ENCODE results near the gene TREH.
"Not testable (repeated sequence)": the region's sequence is repeated elsewhere in the genome, so short reads cannot be mapped to it uniquely, and the experiment has no call there.

DNA sequence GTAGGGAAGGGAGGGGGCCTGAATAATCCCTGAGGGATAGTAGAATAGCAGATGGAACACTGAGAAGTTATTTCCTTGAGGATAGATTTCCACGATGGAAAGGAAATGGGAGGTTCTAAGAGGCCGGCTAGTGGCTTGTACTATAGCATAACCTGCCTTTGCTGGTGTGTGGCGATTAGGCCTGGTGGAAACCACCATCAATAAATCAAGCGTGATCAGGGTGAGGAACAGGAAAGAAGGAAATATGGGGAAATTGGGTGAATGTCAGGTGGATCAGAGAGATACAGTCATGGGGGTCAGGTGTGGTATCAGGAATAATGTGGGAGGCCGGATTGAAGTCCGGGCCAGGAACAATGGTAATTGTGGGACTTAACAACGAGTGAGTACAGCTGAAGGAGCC, 39.1 kb upstream of the TREH start:
- TF ChIP-seq TAF1 (IDR thresholded peaks at IDR 0.05; ENCODE audit: low read depth); EZH2 (IDR thresholded peaks at IDR 0.05; ENCODE audit: borderline replicate concordance, insufficient read depth, low read length, poor library complexity, severe bottlenecking); POLR2AphosphoS5 (IDR thresholded peaks at IDR 0.05); MXI1 (conservative IDR thresholded peaks at IDR 0.05; ENCODE audit: poor library complexity, severe bottlenecking); EP300 (conservative IDR thresholded peaks at IDR 0.05; ENCODE audit: poor library complexity, severe bottlenecking): not testable (repeated sequence)
- TF ChIP-seq, protein P1, sequence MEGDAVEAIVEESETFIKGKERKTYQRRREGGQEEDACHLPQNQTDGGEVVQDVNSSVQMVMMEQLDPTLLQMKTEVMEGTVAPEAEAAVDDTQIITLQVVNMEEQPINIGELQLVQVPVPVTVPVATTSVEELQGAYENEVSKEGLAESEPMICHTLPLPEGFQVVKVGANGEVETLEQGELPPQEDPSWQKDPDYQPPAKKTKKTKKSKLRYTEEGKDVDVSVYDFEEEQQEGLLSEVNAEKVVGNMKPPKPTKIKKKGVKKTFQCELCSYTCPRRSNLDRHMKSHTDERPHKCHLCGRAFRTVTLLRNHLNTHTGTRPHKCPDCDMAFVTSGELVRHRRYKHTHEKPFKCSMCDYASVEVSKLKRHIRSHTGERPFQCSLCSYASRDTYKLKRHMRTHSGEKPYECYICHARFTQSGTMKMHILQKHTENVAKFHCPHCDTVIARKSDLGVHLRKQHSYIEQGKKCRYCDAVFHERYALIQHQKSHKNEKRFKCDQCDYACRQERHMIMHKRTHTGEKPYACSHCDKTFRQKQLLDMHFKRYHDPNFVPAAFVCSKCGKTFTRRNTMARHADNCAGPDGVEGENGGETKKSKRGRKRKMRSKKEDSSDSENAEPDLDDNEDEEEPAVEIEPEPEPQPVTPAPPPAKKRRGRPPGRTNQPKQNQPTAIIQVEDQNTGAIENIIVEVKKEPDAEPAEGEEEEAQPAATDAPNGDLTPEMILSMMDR (IDR thresholded peaks at IDR 0.05; ENCODE audit: poor library complexity, severe bottlenecking) = not testable (repeated sequence)
- TF ChIP-seq, protein P2, sequence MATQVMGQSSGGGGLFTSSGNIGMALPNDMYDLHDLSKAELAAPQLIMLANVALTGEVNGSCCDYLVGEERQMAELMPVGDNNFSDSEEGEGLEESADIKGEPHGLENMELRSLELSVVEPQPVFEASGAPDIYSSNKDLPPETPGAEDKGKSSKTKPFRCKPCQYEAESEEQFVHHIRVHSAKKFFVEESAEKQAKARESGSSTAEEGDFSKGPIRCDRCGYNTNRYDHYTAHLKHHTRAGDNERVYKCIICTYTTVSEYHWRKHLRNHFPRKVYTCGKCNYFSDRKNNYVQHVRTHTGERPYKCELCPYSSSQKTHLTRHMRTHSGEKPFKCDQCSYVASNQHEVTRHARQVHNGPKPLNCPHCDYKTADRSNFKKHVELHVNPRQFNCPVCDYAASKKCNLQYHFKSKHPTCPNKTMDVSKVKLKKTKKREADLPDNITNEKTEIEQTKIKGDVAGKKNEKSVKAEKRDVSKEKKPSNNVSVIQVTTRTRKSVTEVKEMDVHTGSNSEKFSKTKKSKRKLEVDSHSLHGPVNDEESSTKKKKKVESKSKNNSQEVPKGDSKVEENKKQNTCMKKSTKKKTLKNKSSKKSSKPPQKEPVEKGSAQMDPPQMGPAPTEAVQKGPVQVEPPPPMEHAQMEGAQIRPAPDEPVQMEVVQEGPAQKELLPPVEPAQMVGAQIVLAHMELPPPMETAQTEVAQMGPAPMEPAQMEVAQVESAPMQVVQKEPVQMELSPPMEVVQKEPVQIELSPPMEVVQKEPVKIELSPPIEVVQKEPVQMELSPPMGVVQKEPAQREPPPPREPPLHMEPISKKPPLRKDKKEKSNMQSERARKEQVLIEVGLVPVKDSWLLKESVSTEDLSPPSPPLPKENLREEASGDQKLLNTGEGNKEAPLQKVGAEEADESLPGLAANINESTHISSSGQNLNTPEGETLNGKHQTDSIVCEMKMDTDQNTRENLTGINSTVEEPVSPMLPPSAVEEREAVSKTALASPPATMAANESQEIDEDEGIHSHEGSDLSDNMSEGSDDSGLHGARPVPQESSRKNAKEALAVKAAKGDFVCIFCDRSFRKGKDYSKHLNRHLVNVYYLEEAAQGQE (IDR thresholded peaks at IDR 0.05; ENCODE audit: borderline replicate concordance) = not testable (repeated sequence)
